PFSK-1 (cell line): ENCODE measurements around the gene RETSAT.

Source experiments
- FOXP2 ChIP-seq: optimal IDR thresholded peaks from 2 replicates; pipeline ENCODE3; 2011; ENCODE audit warnings: borderline replicate concordance, control low read depth, inconsistent platforms; ENCODE audit not compliant: insufficient read depth; ENCODE audit errors: extremely low read length, extremely low read depth
- POLR2AphosphoS5 ChIP-seq: IDR thresholded peaks from 2 replicates; pipeline ENCODE4 v1.6.1; 2012; ENCODE audit warnings: low read depth, mild to moderate bottlenecking, control low read depth, low read length, moderate library complexity
- REST ChIP-seq, 2 experiments: IDR thresholded peaks; 2 replicates each; pipeline versions ENCODE4 v1.6.1 to v1.8.0; 2011 to 2012; ENCODE audit warnings: low read depth in 2 of 2, low read length in 2 of 2, control low read depth in 1 of 2, inconsistent platforms in 1 of 2, mild to moderate bottlenecking in 1 of 2, moderate library complexity in 1 of 2; ENCODE audit not compliant: insufficient read depth in 1 of 2
- SIN3A ChIP-seq: IDR thresholded peaks from 2 replicates; pipeline ENCODE4 v1.6.1; 2012; ENCODE audit warnings: mild to moderate bottlenecking, low read length, moderate library complexity, borderline replicate concordance; ENCODE audit not compliant: insufficient read depth
- TAF1 ChIP-seq: IDR thresholded peaks from 2 replicates; pipeline ENCODE4 v1.6.1; 2012; ENCODE audit warnings: low read length, control low read depth, borderline replicate concordance; ENCODE audit not compliant: insufficient read depth

DNA sequence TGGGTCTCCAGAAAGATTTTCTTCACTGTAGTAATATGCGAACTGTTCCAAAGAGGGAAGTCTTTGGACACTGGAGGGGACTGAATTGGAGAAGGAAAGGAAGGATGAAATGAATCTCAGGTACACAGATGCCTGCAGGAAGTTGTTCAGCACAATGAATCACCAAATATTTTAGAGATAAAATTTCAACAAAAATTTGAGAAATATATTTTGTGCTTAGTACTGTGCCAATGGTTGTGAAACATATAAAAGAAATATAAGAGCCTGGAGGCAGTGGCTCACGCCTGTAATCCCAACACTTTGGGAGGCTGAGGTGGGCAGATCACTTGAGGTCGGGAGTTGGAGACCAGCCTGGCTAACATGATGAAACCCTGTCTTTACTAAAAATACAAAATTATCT is 3.4 kb upstream of the RETSAT start:
- TF ChIP-seq TAF1, result no peak
- TF ChIP-seq POLR2AphosphoS5, result no peak
- no peak for TF ChIP-seq REST (IDR thresholded peaks at IDR 0.05; ENCODE audit: insufficient read depth in 1 of 2, low read depth in 2 of 2, low read length in 2 of 2)
- TF ChIP-seq SIN3A, result no peak
- TF ChIP-seq FOXP2, result no peak
